Measurements from ENCODE around the gene NFKBIE.

NFKBIE gene

DNA sequence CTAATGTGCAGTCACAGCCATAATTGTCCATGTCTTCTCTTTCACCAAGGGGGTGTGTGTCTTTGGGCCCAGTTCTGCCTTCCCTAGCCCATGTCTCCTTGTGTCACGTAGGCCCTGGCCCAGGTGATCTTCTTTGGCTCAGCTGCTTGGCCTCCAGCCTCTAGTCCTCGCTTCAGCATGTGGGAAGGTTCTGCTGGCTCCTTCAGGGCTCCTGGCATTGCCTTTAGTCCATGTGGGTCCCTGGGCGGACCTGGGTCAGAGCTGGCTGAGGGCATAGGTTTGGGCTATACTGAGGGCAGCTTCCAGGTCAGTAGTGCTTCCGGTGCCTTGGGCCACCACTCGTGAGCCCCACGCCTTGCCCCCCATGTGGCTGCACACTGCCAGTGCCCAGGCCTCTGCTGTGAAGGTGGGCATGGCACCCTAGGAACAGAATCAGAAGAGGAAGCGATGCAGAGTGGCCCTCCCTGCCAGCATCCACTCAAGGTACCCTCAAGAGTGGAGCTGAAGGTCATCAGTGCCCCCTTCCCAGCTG lies 35.0 kb upstream of the NFKBIE start:
- H3K36me3 ChIP-seq (ENCODE audit: control insufficient read depth, insufficient read depth, low read length), result peaks cover 35% of the 10 kb centered on the region
- H3K27me3 ChIP-seq (replicated peaks; ENCODE audit: control insufficient read depth, insufficient read depth, low read length), result 0 out of 2 replicates have a peak, but pooled peaks cover 1% of the 10 kb centered on the region
- no peak for DNase-seq (ENCODE audit: extremely low read depth, insufficient read length)
- TF ChIP-seq, protein P1, sequence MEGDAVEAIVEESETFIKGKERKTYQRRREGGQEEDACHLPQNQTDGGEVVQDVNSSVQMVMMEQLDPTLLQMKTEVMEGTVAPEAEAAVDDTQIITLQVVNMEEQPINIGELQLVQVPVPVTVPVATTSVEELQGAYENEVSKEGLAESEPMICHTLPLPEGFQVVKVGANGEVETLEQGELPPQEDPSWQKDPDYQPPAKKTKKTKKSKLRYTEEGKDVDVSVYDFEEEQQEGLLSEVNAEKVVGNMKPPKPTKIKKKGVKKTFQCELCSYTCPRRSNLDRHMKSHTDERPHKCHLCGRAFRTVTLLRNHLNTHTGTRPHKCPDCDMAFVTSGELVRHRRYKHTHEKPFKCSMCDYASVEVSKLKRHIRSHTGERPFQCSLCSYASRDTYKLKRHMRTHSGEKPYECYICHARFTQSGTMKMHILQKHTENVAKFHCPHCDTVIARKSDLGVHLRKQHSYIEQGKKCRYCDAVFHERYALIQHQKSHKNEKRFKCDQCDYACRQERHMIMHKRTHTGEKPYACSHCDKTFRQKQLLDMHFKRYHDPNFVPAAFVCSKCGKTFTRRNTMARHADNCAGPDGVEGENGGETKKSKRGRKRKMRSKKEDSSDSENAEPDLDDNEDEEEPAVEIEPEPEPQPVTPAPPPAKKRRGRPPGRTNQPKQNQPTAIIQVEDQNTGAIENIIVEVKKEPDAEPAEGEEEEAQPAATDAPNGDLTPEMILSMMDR (IDR thresholded peaks at IDR 0.05; ENCODE audit: insufficient read depth, low read length, poor library complexity, severe bottlenecking), result no peak
- no peak overlapping the region for H3K4me3 ChIP-seq (replicated peaks; ENCODE audit: low read depth, low read length)

DNA sequence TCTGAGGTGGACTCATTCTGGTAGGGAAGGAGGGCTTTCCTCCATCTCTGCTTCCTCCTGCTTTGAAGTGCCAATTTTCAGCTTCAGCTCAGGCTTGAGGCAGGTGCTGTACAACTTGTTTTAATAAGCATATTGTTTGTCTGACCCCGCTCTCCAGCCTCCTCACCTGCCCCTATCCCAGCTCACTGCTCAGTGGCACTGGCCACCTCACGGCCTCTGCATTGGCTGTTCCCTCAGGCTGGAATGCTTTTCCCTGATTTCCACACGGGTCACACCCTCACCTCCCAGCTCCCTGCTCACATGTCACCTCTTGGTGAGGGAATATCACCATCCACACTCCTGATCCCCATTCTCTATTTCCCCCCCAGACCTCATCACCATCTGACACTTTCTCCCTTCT lies 33.5 kb upstream of the NFKBIE start:
- TF ChIP-seq, protein P1 (IDR thresholded peaks at IDR 0.05; ENCODE audit: insufficient read depth, low read length, poor library complexity, severe bottlenecking), result no peak
- Histone ChIP-seq H3K36me3 (ENCODE audit: control insufficient read depth, insufficient read depth, low read length) (peaks cover 24% of the 10 kb centered on the region), H3K27me3 (replicated peaks; ENCODE audit: control insufficient read depth, insufficient read depth, low read length) (0 out of 2 replicates have a peak, but pooled peaks cover 1% of the 10 kb centered on the region), H3K4me3 (replicated peaks; ENCODE audit: low read depth, low read length) (no peak overlapping the region)
- no peak for DNase-seq (ENCODE audit: extremely low read depth, insufficient read length)

GRCh38 chr6:44298055-44298803 lies 32.9 kb upstream of the NFKBIE start:
- TF ChIP-seq, protein P1 (IDR thresholded peaks at IDR 0.05; ENCODE audit: insufficient read depth, low read length, poor library complexity, severe bottlenecking), result no peak
- Histone ChIP-seq H3K4me3 (replicated peaks; ENCODE audit: low read depth, low read length) (no peak overlapping the region), H3K27me3 (replicated peaks; ENCODE audit: control insufficient read depth, insufficient read depth, low read length) (0 out of 2 replicates have a peak, but pooled peaks cover 1% of the 10 kb centered on the region), H3K36me3 (ENCODE audit: control insufficient read depth, insufficient read depth, low read length) (peaks cover 20% of the 10 kb centered on the region)
- no peak for DNase-seq (ENCODE audit: extremely low read depth, insufficient read length)

DNA sequence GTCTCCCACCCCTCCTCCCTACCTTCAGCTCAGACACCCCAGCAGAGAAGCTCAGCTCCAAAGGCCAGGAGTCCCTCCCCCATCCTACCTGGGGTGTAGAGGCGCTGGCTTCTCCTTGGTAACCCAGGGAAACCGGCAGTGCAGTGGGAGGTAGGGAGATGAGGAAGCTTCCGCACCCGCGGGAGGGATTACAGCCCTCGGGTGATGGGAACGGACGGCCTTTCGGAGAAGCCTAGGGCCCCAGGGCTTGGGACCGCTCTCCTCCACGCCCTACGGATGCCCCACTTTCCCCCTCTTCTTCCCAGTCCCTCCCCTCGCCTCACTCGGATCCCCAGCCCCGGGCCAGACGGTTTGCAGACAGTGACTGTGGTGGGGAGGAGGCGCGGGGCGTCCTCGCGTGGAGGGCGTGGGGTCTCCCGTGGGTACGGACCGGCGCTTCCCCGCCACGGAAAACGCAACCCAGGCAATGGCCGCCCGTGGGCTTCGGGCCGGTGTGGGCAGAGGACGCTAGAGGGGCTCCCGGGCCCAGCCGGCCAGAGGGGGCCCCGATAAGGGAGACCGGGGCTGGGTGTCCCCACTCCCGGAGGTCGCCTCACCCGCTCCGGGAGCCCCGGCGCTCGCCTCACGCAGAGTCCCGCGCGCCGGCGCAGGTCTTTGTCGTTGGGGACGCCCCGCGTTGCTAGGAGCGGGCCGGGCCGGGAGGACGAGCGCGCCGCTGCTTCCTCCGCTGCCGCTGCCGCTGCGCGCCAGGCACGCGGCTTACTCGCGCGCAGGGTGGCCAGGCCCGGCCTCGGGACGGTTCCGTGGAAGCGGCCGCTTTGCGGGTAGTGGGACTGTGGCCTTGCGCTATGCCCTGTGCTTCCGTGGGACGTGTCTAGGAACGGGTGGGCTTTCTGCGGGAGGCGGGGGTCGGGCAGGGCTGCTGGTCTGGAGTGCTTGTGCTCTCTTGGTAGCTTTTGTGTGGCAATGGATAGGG lies 32.0 kb upstream of the NFKBIE start:
- no peak for DNase-seq (ENCODE audit: extremely low read depth, insufficient read length)
- H3K27me3 ChIP-seq (replicated peaks; ENCODE audit: control insufficient read depth, insufficient read depth, low read length), result 0 out of 2 replicates have a peak, but pooled peaks cover 1% of the 10 kb centered on the region
- TF ChIP-seq, protein P1 (IDR thresholded peaks at IDR 0.05; ENCODE audit: insufficient read depth, low read length, poor library complexity, severe bottlenecking), result no peak
- peaks cover 12% of the 10 kb centered on the region for H3K36me3 ChIP-seq (ENCODE audit: control insufficient read depth, insufficient read depth, low read length)
- 0 out of 2 replicates have a peak overlapping the region, but pooled peaks have one; percentile 33 for H3K4me3 ChIP-seq (replicated peaks; ENCODE audit: low read depth, low read length)

DNA sequence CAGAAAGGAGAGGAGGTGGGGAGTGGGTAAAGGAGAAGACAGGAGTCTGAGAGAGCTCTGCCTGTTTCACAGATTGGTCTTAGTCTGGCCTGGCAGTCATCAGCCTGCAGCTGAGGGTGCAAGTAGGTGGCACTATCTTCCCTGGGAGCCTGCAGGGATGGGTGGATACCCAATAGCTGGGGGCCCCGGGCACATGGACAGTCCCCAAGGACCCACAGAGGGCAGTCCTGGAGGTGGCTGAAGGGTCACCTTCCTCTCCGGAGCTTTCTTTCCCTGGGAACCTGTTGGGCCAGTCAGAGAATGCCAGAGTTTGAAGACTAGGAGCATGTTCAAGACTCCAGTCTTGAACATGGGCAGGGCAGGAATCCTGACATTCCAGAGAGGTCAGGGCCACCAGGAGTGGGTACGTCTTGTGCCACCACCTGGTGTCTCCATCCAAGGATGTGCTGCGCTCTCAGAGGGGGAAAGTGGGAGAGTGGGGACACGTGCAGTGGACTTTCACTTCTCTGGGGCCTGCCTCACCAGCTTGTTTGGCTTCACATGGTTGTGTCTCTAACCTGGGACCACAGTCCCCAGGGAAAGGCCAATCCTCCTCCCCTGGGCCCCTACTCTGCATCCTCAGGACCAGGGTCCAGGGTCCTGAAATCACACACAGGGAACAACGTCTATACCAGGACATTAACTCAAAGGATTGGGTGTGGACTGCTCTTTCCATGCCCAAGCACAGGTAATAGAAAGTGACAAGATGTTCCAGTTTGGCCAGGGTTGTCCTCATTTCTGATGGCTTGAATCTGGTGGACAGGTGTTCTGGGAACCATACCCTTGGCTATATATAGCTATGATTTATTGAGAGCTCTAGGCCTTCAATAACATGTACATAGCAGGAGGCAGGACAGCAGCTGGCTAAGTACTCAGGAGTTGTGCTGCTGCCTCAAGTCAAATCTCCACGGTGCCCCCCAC lies 29.8 kb upstream of the NFKBIE start:
- Histone ChIP-seq H3K4me3 (replicated peaks; ENCODE audit: low read depth, low read length) (no peak overlapping the region), H3K36me3 (ENCODE audit: control insufficient read depth, insufficient read depth, low read length) (no peaks in the 10 kb centered on the region), H3K27me3 (replicated peaks; ENCODE audit: control insufficient read depth, insufficient read depth, low read length) (0 out of 2 replicates have a peak, but pooled peaks cover 1% of the 10 kb centered on the region)
- no peak for DNase-seq (ENCODE audit: extremely low read depth, insufficient read length)
- TF ChIP-seq, protein P1 (IDR thresholded peaks at IDR 0.05; ENCODE audit: insufficient read depth, low read length, poor library complexity, severe bottlenecking), result no peak
